H9 (cell line): ENCODE results near the gene TIGD3. TPM values are rescaled to one million over a fixed set of nuclear protein-coding genes. Genes with fewer than 3 reads are reported as not detected.

Experiments used
- DNase-seq: peaks from one replicate; pipeline ENCODE4 v3.0.0-alpha.2; 2017
- H2AFZ ChIP-seq: one replicate; pipeline ENCODE4 v1.6.1; 2013; ENCODE audit warnings: mild to moderate bottlenecking, low read length, control low read depth, moderate library complexity
- H2AK5ac ChIP-seq: 2 replicates; pipeline ENCODE4 v1.6.1; 2013; ENCODE audit warnings: low read length, control low read depth, mixed read lengths; ENCODE audit not compliant: insufficient read length
- H2BK120ac ChIP-seq: one replicate; pipeline ENCODE4 v1.6.1; 2013; ENCODE audit warnings: low read depth, mild to moderate bottlenecking, low read length, control low read depth, inconsistent platforms; ENCODE audit not compliant: poor library complexity, severe bottlenecking
- H2BK12ac ChIP-seq: 2 replicates; pipeline ENCODE4 v1.6.1; 2013; ENCODE audit warnings: low read length, control low read depth, mixed read lengths, low read depth; ENCODE audit not compliant: insufficient read length
- H2BK15ac ChIP-seq: 2 replicates; pipeline ENCODE4 v1.6.1; 2013; ENCODE audit warnings: low read depth, low read length, control low read depth
- H2BK20ac ChIP-seq: one replicate; pipeline ENCODE4 v1.6.1; 2013; ENCODE audit warnings: low read depth, mild to moderate bottlenecking, low read length, control low read depth, inconsistent platforms; ENCODE audit not compliant: poor library complexity, severe bottlenecking
- H2BK5ac ChIP-seq: 2 replicates; pipeline ENCODE4 v1.6.1; 2013; ENCODE audit warnings: low read length, control low read depth, mixed read lengths; ENCODE audit not compliant: insufficient read length
- H3K14ac ChIP-seq: 2 replicates; pipeline ENCODE4 v1.6.1; 2013; ENCODE audit warnings: low read length, control low read depth; ENCODE audit not compliant: insufficient read depth
- H3K18ac ChIP-seq: 2 replicates; pipeline ENCODE4 v1.6.1; 2013; ENCODE audit warnings: low read depth, mild to moderate bottlenecking, mixed read lengths, low read length, control low read depth; ENCODE audit not compliant: insufficient read length
- H3K23ac ChIP-seq: 2 replicates; pipeline ENCODE4 v1.6.1; 2013; ENCODE audit warnings: low read length, control low read depth, mixed read lengths, low read depth; ENCODE audit not compliant: insufficient read length
- H3K23me2 ChIP-seq: 2 replicates; pipeline ENCODE4 v1.6.1; 2013; ENCODE audit warnings: low read depth, mild to moderate bottlenecking, mixed read lengths, low read length, control low read depth; ENCODE audit not compliant: insufficient read length, poor library complexity, severe bottlenecking
- H3K27ac ChIP-seq: 2 replicates; pipeline ENCODE4 v1.5.1; 2013; ENCODE audit warnings: low read length, control low read depth, mixed read lengths, low read depth; ENCODE audit not compliant: insufficient read length
- H3K27me3 ChIP-seq: 2 replicates; pipeline ENCODE4 v1.6.1; 2013; ENCODE audit warnings: low read length, control low read depth, inconsistent platforms; ENCODE audit not compliant: insufficient read depth
- H3K4ac ChIP-seq: 2 replicates; pipeline ENCODE4 v1.6.1; 2013; ENCODE audit warnings: low read depth, mild to moderate bottlenecking, control low read depth, inconsistent platforms, low read length, moderate library complexity
- H3K4me1 ChIP-seq: 2 replicates; pipeline ENCODE4 v1.6.1; 2013; ENCODE audit warnings: low read length, control low read depth, inconsistent platforms; ENCODE audit not compliant: insufficient read depth
- H3K4me2 ChIP-seq: 2 replicates; pipeline ENCODE4 v1.6.1; 2013; ENCODE audit warnings: low read length, control low read depth, mixed read lengths; ENCODE audit not compliant: insufficient read length, insufficient read depth
- H3K56ac ChIP-seq: 2 replicates; pipeline ENCODE4 v1.6.1; 2013; ENCODE audit warnings: low read depth, mild to moderate bottlenecking, mixed read lengths, low read length, control low read depth; ENCODE audit not compliant: insufficient read length
- H3K79me1 ChIP-seq: 2 replicates; pipeline ENCODE4 v1.6.1; 2013; ENCODE audit warnings: low read depth, mild to moderate bottlenecking, moderate library complexity, low read length, control low read depth, inconsistent platforms; ENCODE audit not compliant: insufficient read depth, poor library complexity, severe bottlenecking
- H3K79me2 ChIP-seq: 2 replicates; pipeline ENCODE4 v1.6.1; 2013; ENCODE audit warnings: low read length, control low read depth, inconsistent platforms; ENCODE audit not compliant: insufficient read depth
- H3K9ac ChIP-seq: 2 replicates; pipeline ENCODE4 v1.6.1; 2013; ENCODE audit warnings: low read length, control low read depth, mixed read lengths; ENCODE audit not compliant: insufficient read length; ENCODE audit errors: extremely low read depth
- H3K9me3 ChIP-seq: one replicate; pipeline ENCODE4 v1.6.1; 2013; ENCODE audit warnings: low read depth, low read length, inconsistent platforms; ENCODE audit not compliant: control insufficient read depth
- H3T11ph ChIP-seq: one replicate; pipeline ENCODE4 v1.6.1; 2013; ENCODE audit warnings: mild to moderate bottlenecking, low read length, control low read depth, inconsistent platforms
- H4K20me1 ChIP-seq: one replicate; pipeline ENCODE4 v1.6.1; 2013; ENCODE audit not compliant: control insufficient read depth, insufficient read length, insufficient read depth
- H4K5ac ChIP-seq: 2 replicates; pipeline ENCODE4 v1.6.1; 2013; ENCODE audit warnings: low read depth, mild to moderate bottlenecking, mixed read lengths, low read length, control low read depth; ENCODE audit not compliant: insufficient read length
- H4K8ac ChIP-seq: replicated peaks from 2 replicates; pipeline ENCODE4 v1.6.1; 2013; ENCODE audit warnings: low read length, control low read depth, mixed read lengths, low read depth; ENCODE audit not compliant: insufficient read length
- H4K91ac ChIP-seq: 2 replicates; pipeline ENCODE4 v1.6.1; 2013; ENCODE audit warnings: low read depth, mild to moderate bottlenecking, moderate library complexity, mixed read lengths, low read length, control low read depth; ENCODE audit not compliant: insufficient read length
- H3K27ac Mint-ChIP-seq, 3 experiments: 2 replicates in 2 of 3; 3 replicates in 1 of 3; pipeline ENCODE4 v1.8.0; 2020 to 2021; ENCODE audit warnings: mixed read lengths in 3 of 3, mild to moderate bottlenecking in 1 of 3, moderate library complexity in 1 of 3
- H3K27me3 Mint-ChIP-seq: 2 replicates; pipeline ENCODE4 v1.8.0; 2021; ENCODE audit warnings: low read depth, mild to moderate bottlenecking, moderate library complexity, mixed read lengths
- H3K36me3 Mint-ChIP-seq, 3 experiments: 2 replicates in 2 of 3; 3 replicates in 1 of 3; pipeline ENCODE4 v1.8.0; 2020 to 2021; ENCODE audit warnings: low read depth in 3 of 3, mixed read lengths in 3 of 3; ENCODE audit not compliant: insufficient read depth in 1 of 3
- H3K4me1 Mint-ChIP-seq, 2 experiments: 2 replicates each; pipeline ENCODE4 v1.8.0; 2020; ENCODE audit warnings: mixed read lengths in 2 of 2
- H3K4me3 Mint-ChIP-seq, 2 experiments: 2 replicates in 1 of 2; 3 replicates in 1 of 2; pipeline ENCODE4 v1.8.0; 2020 to 2021; ENCODE audit warnings: mild to moderate bottlenecking in 2 of 2, mixed read lengths in 2 of 2, moderate library complexity in 1 of 2
- H3K9me3 Mint-ChIP-seq, 2 experiments: 2 replicates in 1 of 2; 3 replicates in 1 of 2; pipeline ENCODE4 v1.8.0; 2020; ENCODE audit warnings: mild to moderate bottlenecking in 2 of 2, mixed read lengths in 2 of 2, moderate library complexity in 1 of 2
- CTCF ChIP-seq: fragments of 200-600 bp; sonication (generic); conservative IDR thresholded peaks from 3 replicates; pipeline ENCODE4 v1.8.0; 2021; ENCODE audit warnings: antibody characterized with exemption, mild to moderate bottlenecking
- WGBS: extraction: QIAGEN DNeasy Blood & Tissue Kit; methylation state at CpG from one replicate; pipeline ENCODE4 v1.1.7; 2013; ENCODE audit warnings: missing lambda C conversion rate, low lambda C conversion rate, mixed read lengths; ENCODE audit not compliant: insufficient read length; ENCODE audit errors: extremely low coverage; 5-methylcytosine and 5-hydroxymethylcytosine counted together
- total RNA-seq: library from RNA; stranded (reverse); gene quantifications from 2 replicates; pipeline ENCODE4 v1.2.1, GENCODE V29; 2021

TIGD3 gene
- total RNA-seq, 1 experiment from 2014 or later: 0.66 TPM

- no peak overlapping the region for H4K8ac ChIP-seq
- H3K4me1 ChIP-seq: no peaks in the 10 kb centered on the region
- no peak overlapping the region for H3K23ac ChIP-seq
- H3K79me1 ChIP-seq: no peaks in the 10 kb centered on the region
- DNase-seq: no peak
- no peak overlapping the region for H3K4me2 ChIP-seq
- Mint-ChIP-seq H3K4me3 (no peak overlapping the region), H3K36me3 (peaks cover 1 to 43% (median 28%) of the 10 kb centered on the region in 3 experiments; a peak in 6 of 7 replicates), H3K9me3 (no peaks in the 10 kb centered on the region), H3K27me3 (no peaks in the 10 kb centered on the region), H3K4me1 (peaks cover 0 to 17% of the 10 kb centered on the region in 2 experiments; a peak in 3 of 4 replicates), H3K27ac (no peak overlapping the region)
- H3K79me2 ChIP-seq: no peaks in the 10 kb centered on the region
- H2BK20ac ChIP-seq: no peak overlapping the region
- H2BK120ac ChIP-seq: no peak overlapping the region
- no peak overlapping the region for H3K56ac ChIP-seq
- H2BK15ac ChIP-seq: no peak overlapping the region
- no peak overlapping the region for H3T11ph ChIP-seq
- H3K27me3 ChIP-seq: no peaks in the 10 kb centered on the region
- no peak for TF ChIP-seq CTCF
- no peak overlapping the region for H2BK5ac ChIP-seq
- no peak overlapping the region for H2AFZ ChIP-seq
- no peak overlapping the region for H3K14ac ChIP-seq
- H2BK12ac ChIP-seq: no peak overlapping the region
- no peak overlapping the region for H3K4ac ChIP-seq
- no peaks in the 10 kb centered on the region for H4K20me1 ChIP-seq
- H3K9me3 ChIP-seq: no peaks in the 10 kb centered on the region
- H4K91ac ChIP-seq: no peak overlapping the region
- H4K5ac ChIP-seq: no peak overlapping the region
- no peak overlapping the region for H3K18ac ChIP-seq
- no peaks in the 10 kb centered on the region for H3K23me2 ChIP-seq
- H2AK5ac ChIP-seq: no peak overlapping the region
- H3K27ac ChIP-seq: no peak overlapping the region
- WGBS: no CpG with 5 or more reads among the region's 2 CpGs
- H3K9ac ChIP-seq: no peak overlapping the region
Observed at GRCh38 chr11:65402790-65403189, 48.2 kb downstream of the TIGD3 start.
